RWPE2 (cell line): ENCODE data around the gene LITAF.

ENCODE experiments used
- ATAC-seq: fragments of 200-7000 bp; cut with Tn5 transposase; 3 replicates; pipeline ENCODE4 v1.9.1; 2021; ENCODE audit warnings: low read depth
- DNase-seq: peaks from one replicate; pipeline ENCODE4 v3.0.0-alpha.2; 2020; ENCODE audit warnings: low spot score
- H3K27ac ChIP-seq: fragments of 450-650 bp; 2 replicates; pipeline ENCODE4 v1.5.1; 2017; ENCODE audit warnings: mild to moderate bottlenecking; ENCODE audit not compliant: poor library complexity, severe bottlenecking
- H3K27me3 ChIP-seq: fragments of 250-450 bp; sonication (Bioruptor Pico); 2 replicates; pipeline ENCODE4 v1.5.1; 2021; ENCODE audit warnings: mild to moderate bottlenecking, moderate library complexity; ENCODE audit not compliant: insufficient read depth, poor library complexity, severe bottlenecking
- H3K36me3 ChIP-seq: fragments of 250-450 bp; sonication (Bioruptor Pico); 2 replicates; pipeline ENCODE4 v1.5.1; 2020; ENCODE audit warnings: low read depth, mild to moderate bottlenecking, moderate library complexity
- H3K4me1 ChIP-seq: fragments of 250-450 bp; sonication (Bioruptor Pico); 2 replicates; pipeline ENCODE4 v1.5.1; 2021; ENCODE audit warnings: mild to moderate bottlenecking, moderate library complexity; ENCODE audit not compliant: insufficient read depth, poor library complexity, severe bottlenecking
- H3K4me3 ChIP-seq: fragments of 250-450 bp; sonication (Bioruptor Pico); 2 replicates; pipeline ENCODE4 v1.5.1; 2021; ENCODE audit warnings: mild to moderate bottlenecking, moderate library complexity; ENCODE audit not compliant: severe bottlenecking
- H3K9me3 ChIP-seq: fragments of 250-450 bp; sonication (Bioruptor Pico); 2 replicates; pipeline ENCODE4 v1.5.1; 2021; ENCODE audit warnings: mild to moderate bottlenecking, moderate library complexity; ENCODE audit not compliant: severe bottlenecking
- TF ChIP-seq, protein P1 (sequence below): fragments of 450-650 bp; IDR thresholded peaks from one replicate; pipeline ENCODE4 v1.5.1; 2017; ENCODE audit warnings: mild to moderate bottlenecking, moderate library complexity; ENCODE audit not compliant: poor library complexity, severe bottlenecking

Gene LITAF

DNA sequence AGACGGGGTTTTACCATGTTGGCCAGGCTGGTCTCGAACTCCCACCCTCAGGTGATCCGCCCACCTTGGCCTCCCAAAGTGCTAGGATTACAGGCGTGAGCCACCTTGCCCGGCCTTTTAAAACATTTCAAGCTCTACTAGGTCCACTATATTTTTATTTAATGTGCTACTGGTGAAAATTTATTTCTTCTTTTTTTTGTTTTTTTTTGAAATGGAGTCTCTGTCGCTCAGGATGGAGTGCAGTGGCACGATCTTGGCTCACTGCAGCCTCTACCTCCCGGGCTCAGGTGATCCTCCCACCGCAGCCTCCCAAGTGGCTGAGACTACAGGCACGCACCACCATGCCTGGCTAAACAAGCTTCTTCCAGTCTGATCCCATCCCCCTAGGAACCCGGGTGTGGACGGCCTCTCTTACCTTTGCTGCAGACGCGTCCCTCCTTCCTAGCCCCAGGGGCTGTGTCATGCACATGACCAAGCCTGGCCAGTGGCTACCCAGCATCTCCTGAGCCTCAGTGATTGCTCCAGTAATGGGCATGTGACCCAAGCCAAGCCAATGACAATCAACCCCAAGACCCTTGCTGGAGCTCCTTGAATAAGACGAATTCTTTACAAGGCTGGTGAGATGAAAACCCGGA lies 40.1 kb upstream of the LITAF start:
- Histone ChIP-seq H3K27ac (peak overlapping the region; percentile 97), H3K36me3 (no peaks in the 10 kb centered on the region), H3K4me1 (peaks cover 24% of the 10 kb centered on the region), H3K9me3 (no peaks in the 10 kb centered on the region), H3K4me3 (no peak overlapping the region), H3K27me3 (no peaks in the 10 kb centered on the region)
- ATAC-seq = no peak
- no peak for DNase-seq
- TF ChIP-seq, protein P1, sequence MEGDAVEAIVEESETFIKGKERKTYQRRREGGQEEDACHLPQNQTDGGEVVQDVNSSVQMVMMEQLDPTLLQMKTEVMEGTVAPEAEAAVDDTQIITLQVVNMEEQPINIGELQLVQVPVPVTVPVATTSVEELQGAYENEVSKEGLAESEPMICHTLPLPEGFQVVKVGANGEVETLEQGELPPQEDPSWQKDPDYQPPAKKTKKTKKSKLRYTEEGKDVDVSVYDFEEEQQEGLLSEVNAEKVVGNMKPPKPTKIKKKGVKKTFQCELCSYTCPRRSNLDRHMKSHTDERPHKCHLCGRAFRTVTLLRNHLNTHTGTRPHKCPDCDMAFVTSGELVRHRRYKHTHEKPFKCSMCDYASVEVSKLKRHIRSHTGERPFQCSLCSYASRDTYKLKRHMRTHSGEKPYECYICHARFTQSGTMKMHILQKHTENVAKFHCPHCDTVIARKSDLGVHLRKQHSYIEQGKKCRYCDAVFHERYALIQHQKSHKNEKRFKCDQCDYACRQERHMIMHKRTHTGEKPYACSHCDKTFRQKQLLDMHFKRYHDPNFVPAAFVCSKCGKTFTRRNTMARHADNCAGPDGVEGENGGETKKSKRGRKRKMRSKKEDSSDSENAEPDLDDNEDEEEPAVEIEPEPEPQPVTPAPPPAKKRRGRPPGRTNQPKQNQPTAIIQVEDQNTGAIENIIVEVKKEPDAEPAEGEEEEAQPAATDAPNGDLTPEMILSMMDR = no peak

DNA sequence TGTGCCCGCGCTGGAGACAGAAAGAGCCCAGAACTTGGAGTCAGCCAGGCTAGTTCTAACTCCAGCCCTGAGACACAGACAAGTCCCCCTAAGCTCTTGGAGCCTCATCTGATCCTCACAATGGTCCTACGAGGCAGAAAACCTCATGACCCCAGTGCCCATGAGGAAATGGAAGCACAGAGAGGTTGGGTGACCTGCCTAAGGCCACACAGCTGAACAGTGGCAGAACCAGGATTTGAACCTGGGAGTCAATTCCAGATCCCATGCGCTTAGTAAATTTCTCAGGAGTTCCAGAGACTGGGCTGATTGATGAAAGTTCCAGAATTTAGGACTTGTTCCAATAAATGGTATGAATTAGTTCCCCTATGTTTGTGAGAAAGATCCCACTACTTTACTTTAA lies 39.0 kb upstream of the LITAF start:
- H3K36me3 ChIP-seq = no peaks in the 10 kb centered on the region
- H3K9me3 ChIP-seq = no peaks in the 10 kb centered on the region
- no peak for ATAC-seq
- TF ChIP-seq, protein P1 = no peak
- no peaks in the 10 kb centered on the region for H3K27me3 ChIP-seq
- DNase-seq = no peak
- peaks cover 24% of the 10 kb centered on the region for H3K4me1 ChIP-seq
- no peak overlapping the region for H3K4me3 ChIP-seq
- peak overlapping the region; percentile 97 for H3K27ac ChIP-seq

- DNase-seq (no peak), ATAC-seq (no peak)
- H3K4me1 ChIP-seq = peaks cover 20% of the 10 kb centered on the region
- H3K27ac ChIP-seq = peak overlapping the region; percentile 97
- no peaks in the 10 kb centered on the region for H3K36me3 ChIP-seq
- TF ChIP-seq, protein P1 = no peak
- no peak overlapping the region for H3K4me3 ChIP-seq
- no peaks in the 10 kb centered on the region for H3K9me3 ChIP-seq
- no peaks in the 10 kb centered on the region for H3K27me3 ChIP-seq
Observed at GRCh38 chr16:11624636-11625607, 38.2 kb upstream of the LITAF start.

- H3K9me3 ChIP-seq = no peaks in the 10 kb centered on the region
- H3K27me3 ChIP-seq = no peaks in the 10 kb centered on the region
- peak overlapping the region; percentile 97 for H3K27ac ChIP-seq
- TF ChIP-seq, protein P1 = no peak
- H3K36me3 ChIP-seq = no peaks in the 10 kb centered on the region
- peaks cover 20% of the 10 kb centered on the region for H3K4me1 ChIP-seq
- no peak overlapping the region for H3K4me3 ChIP-seq
- no peak for DNase-seq
- ATAC-seq = no peak
Observed at GRCh38 chr16:11624205-11624604, 37.5 kb upstream of the LITAF start.
